Kidney (tissue), 14 donors: Measurements from ENCODE around the gene PRUNE2. TPM values are rescaled to one million over a fixed set of nuclear protein-coding genes. Genes with fewer than 3 reads are reported as not detected.

Source experiments
- DNase-seq, 5 donors: peaks; one replicate each; pipeline ENCODE4 v3.0.0-alpha.2; 2013 to 2020
- FAIRE-seq: peaks from 2 replicates; lab custom pipeline; 2012; peaks lifted over from hg19 to GRCh38; lab: Jason Lieb, UNC
- H3K27ac ChIP-seq, 2 donors: one replicate each; pipeline ENCODE4 v1.7.0; 2013; ENCODE audit warnings: low read depth in 2 of 2, low read length in 2 of 2, inconsistent platforms in 1 of 2
- H3K27me3 ChIP-seq: one replicate; pipeline ENCODE4 v1.7.1; 2013; ENCODE audit warnings: low read length, inconsistent platforms; ENCODE audit not compliant: control insufficient read depth, insufficient read depth
- H3K36me3 ChIP-seq, 3 donors: one replicate each; pipeline versions ENCODE4 v1.7.0 to v1.7.1; 2013; ENCODE audit warnings: low read length in 3 of 3, control low read depth in 1 of 3, inconsistent platforms in 1 of 3; ENCODE audit not compliant: insufficient read depth in 3 of 3, control insufficient read depth in 2 of 3
- H3K4me1 ChIP-seq, 3 donors: one replicate each; pipeline versions ENCODE4 v1.7.0 to v1.7.1; 2013; ENCODE audit warnings: low read length in 3 of 3, inconsistent platforms in 1 of 3, low read depth in 1 of 3; ENCODE audit not compliant: control insufficient read depth in 2 of 3, insufficient read depth in 2 of 3
- H3K4me3 ChIP-seq, 3 donors: one replicate each; pipeline versions ENCODE4 v1.7.0 to v1.8.1; 2013; ENCODE audit warnings: low read length in 3 of 3, control low read depth in 1 of 3, inconsistent platforms in 1 of 3
- H3K9ac ChIP-seq, 3 donors: one replicate each; pipeline versions ENCODE4 v1.7.0 to v1.7.1; 2013; ENCODE audit warnings: low read length in 3 of 3, control low read depth in 1 of 3, inconsistent platforms in 1 of 3
- H3K9me3 ChIP-seq, 3 donors: one replicate each; pipeline versions ENCODE4 v1.7.0 to v1.7.1; 2013; ENCODE audit warnings: low read length in 3 of 3, control low read depth in 1 of 3, inconsistent platforms in 1 of 3; ENCODE audit not compliant: control insufficient read depth in 2 of 3, insufficient read depth in 1 of 3
- intact Hi-C: fragments of 100-400 bp; cut with DNase I; formaldehyde crosslinking; loops from one replicate; pipeline ENCODE4 v1.11.1; 2022
- polyA plus RNA-seq: library from polyadenylated mRNA; stranded (reverse); fragments of 350-450 nt; fragmentation: Illumina TruSeq; extraction: RNeasy Lipid Tissue Mini Kit (QIAGEN cat#74804); gene quantifications from one replicate; pipeline ENCODE4 v1.2.3, GENCODE V29; 2014; ENCODE audit warnings: low read depth, low replicate concordance; ENCODE audit not compliant: insufficient read depth
- total RNA-seq: library from RNA; stranded (reverse); fragmentation: NEBNext Ultra II Directional; extraction: Animal tissue kit (Norgen Biotek cat#: 25700); gene quantifications from one replicate; pipeline ENCODE4 v1.2.1, GENCODE V29; 2021
- TF ChIP-seq, protein P1 (sequence below): IDR thresholded peaks from 3 replicates; pipeline ENCODE4 v1.5.1; 2012; ENCODE audit warnings: mild to moderate bottlenecking, moderate library complexity, borderline replicate concordance; ENCODE audit not compliant: insufficient read depth; ENCODE audit errors: extremely low read depth
- donor health status: control.
- donor health status: control.
- donor health status: control.
- donor health status: control.
- donor health status: control.
- donor health status: DM: yes; HTN: yes; CAD: no.
- donor health status: Normal renal cell carcinoma (clear cell type).

Gene PRUNE2
- total and polyA plus RNA-seq, 2 donors from 2014 or later = 12.6 to 65.1 TPM

GRCh38 chr9:76693912-76694311 is 212.0 kb downstream of the PRUNE2 start:
- H3K27ac ChIP-seq = no peak overlapping the region
- TF ChIP-seq, protein P1, sequence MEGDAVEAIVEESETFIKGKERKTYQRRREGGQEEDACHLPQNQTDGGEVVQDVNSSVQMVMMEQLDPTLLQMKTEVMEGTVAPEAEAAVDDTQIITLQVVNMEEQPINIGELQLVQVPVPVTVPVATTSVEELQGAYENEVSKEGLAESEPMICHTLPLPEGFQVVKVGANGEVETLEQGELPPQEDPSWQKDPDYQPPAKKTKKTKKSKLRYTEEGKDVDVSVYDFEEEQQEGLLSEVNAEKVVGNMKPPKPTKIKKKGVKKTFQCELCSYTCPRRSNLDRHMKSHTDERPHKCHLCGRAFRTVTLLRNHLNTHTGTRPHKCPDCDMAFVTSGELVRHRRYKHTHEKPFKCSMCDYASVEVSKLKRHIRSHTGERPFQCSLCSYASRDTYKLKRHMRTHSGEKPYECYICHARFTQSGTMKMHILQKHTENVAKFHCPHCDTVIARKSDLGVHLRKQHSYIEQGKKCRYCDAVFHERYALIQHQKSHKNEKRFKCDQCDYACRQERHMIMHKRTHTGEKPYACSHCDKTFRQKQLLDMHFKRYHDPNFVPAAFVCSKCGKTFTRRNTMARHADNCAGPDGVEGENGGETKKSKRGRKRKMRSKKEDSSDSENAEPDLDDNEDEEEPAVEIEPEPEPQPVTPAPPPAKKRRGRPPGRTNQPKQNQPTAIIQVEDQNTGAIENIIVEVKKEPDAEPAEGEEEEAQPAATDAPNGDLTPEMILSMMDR = no peak
- no peaks in the 10 kb centered on the region for H3K36me3 ChIP-seq
- no peaks in the 10 kb centered on the region for H3K4me1 ChIP-seq
- no peak for DNase-seq
- H3K27me3 ChIP-seq = no peaks in the 10 kb centered on the region
- H3K9ac ChIP-seq = no peak overlapping the region
- H3K4me3 ChIP-seq = no peak overlapping the region
- intact Hi-C loops = no loop called here
- H3K9me3 ChIP-seq = no peaks in the 10 kb centered on the region
- FAIRE-seq = no peak

- no peak for FAIRE-seq
- H3K4me1 ChIP-seq = no peaks in the 10 kb centered on the region
Measured at GRCh38 chr9:76692458-76693129, 213.3 kb downstream of the PRUNE2 start.

DNA sequence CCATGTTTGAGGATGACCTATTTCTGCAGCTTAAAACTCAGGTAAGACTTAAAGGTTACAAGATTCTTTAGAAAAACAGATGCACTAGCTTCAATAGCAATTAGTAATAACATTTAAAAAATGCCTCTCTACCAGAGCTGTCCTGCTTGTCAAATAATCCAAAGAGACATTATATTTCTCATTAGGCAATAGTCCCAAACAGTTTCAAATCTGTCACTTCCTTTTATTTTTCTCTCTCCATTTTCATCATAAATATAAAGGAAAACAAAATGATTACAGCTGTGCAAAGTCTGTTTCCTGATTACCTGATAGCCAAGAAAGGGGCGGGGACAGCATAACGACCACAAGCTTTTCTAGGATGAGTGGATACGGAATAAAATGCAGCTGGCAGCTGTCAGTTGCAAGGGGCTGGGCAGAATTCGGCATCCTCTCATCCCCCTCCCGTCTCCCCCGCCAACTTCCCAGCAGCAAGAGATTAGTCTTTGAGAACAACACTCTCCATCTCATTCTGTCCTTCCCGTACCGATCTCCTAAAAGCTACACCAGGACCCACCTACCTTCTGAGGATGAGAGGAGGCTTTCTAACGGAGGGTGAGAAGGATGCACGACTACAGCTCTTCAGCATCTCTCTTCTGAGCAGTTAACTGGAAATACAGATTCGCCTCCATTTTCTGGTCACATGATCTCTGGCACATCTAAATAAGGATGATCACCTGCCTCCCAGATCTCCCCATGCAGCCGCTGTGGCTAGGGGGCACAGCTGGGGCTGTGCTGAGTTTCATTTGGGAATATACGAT is 214.2 kb downstream of the PRUNE2 start:
- Histone ChIP-seq H3K9me3 (no peaks in the 10 kb centered on the region), H3K27ac (no peak overlapping the region), H3K4me3 (peak overlapping the region; percentile 18 to 69 (median 49)), H3K36me3 (no peaks in the 10 kb centered on the region), H3K4me1 (no peaks in the 10 kb centered on the region), H3K9ac (peak overlapping the region in 1 of 3 donors; percentile 71), H3K27me3 (no peaks in the 10 kb centered on the region)
- FAIRE-seq (no peak), DNase-seq (peak in 3 of 5 donors; percentile 41 to 67 (median 60))
- TF ChIP-seq, protein P1 = no peak
- intact Hi-C loops = no loop called here

More at GRCh38 chr9:76692458-76693129, 213.3 kb downstream of the PRUNE2 start:
- TF ChIP-seq, protein P1 = no peak
- no peak for DNase-seq
- H3K27me3 ChIP-seq = no peaks in the 10 kb centered on the region
- H3K36me3 ChIP-seq = no peaks in the 10 kb centered on the region
- no peak overlapping the region for H3K4me3 ChIP-seq
- intact Hi-C loops = no loop called here
- no peak overlapping the region for H3K9ac ChIP-seq
- no peaks in the 10 kb centered on the region for H3K9me3 ChIP-seq
- no peak overlapping the region for H3K27ac ChIP-seq
